DMS79 treated with DMSO at 0.1 percent for 48 hours (cell line): ENCODE results near the gene SLC10A3.

Experiments used
- DNase-seq: peaks from one replicate; lab custom pipeline; 2025; lab: John Stamatoyannopoulos, UW

SLC10A3 gene

DNA sequence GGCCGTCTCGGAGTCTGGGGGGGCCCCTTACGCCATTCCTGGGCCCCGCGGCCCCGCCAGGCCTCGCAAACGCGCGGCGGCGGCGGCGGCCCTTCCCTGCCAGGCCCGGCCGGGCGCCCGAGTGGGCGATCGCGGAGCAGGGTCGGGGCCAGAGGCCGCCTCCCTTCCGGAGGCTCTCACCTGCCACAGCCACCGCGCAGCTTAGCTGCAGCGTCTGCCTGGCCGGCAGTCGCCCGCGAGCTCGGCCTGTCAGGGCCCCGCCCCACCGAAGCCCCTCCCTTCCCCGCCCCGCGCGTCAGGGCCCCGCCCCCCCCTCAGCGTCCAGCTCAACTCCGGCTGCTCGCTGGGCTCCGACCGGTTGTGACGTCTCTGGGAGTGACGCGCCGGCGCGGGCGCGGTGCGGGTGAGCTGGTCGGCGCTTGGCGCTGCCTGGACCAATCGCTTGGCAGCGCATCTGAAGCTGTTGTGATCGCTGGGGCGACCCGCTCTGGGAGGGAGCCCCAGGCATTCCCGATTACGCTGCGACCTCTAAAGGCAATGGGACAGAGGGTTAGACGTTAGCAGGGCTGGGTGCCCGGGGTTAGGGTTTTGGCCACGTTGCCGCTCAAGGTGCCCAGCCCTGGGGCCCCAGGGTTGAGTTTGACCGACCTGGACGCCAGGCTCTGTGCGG, at the start of gene SLC10A3:
SLC10A3 (minus strand) TSS at position 216 of the 670 bp plus-strand sequence. CDS start 1,689 bp downstream, outside the sequence.
- DNase-seq = peak; percentile 66

DNA sequence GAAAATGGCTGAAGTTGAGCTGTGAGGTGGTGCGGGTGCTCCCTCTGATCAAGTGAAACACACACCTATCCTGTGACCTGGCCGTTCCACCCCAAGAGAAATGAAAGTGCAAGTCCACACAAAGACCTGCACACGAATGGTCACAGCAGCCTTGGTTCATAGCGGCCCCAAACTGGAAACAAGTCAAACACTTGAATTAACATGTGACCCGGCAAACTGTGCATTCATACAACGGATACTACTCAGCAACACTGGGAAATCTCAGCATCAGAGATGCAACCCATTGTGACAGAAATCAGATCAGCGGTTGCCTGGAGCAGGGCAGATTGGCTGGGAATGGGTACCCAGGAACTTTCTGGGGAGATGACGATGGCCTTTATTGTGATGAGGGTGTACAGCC, 48.6 kb upstream of the SLC10A3 start:
- DNase-seq = no peak

DNA sequence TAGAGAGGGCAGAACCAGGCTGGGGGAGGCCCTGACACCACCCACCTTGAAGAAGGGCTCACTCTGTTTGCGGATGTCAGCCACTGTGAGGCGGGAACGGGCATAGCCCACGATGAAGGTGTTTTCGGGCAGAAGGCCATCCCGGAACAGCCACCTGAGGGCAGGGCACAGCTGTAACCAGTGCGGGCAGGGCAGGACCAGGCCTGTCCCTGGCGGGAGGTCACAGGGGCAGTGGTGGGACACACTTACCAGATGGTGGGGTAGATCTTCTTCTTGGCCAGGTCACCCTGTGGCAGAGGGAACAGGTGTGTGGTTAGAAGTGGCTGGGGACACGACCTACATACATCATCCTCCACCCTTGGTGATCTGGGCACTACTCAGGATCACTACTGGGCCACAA, 45.5 kb upstream of the SLC10A3 start:
- DNase-seq = no peak

- DNase-seq = peak; percentile 50
These were observed 44.3 kb upstream of the SLC10A3 start for GRCh38 chrX:154534526-154535322.

- no peak for DNase-seq
These were observed 42.3 kb upstream of the SLC10A3 start for GRCh38 chrX:154532690-154533089.

- no peak for DNase-seq
These were observed 41.2 kb upstream of the SLC10A3 start for GRCh38 chrX:154531626-154532025.

GRCh38 chrX:154530286-154530685, 39.9 kb upstream of the SLC10A3 start:
- no peak for DNase-seq

DNA sequence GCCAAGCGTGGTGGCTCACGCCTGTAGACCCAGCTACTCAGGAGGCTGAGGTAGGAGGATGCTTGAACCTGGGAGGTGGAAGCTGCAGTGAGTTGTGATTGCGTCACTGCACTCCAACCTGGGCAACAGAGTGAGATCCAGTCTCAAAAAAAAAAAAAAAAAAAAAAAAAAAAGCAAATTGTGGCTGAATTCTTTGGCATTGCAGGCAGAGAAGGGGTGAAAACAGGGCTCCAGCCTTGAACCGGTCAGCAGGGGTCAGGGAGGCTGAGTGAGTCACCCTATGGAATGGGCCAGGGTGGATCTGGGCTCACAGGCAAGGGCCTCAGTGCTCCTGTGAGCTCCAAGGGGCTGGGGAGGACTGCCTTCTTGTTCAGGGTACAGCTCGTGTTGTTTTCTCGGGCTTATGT, 38.8 kb upstream of the SLC10A3 start:
- no peak for DNase-seq

DNA sequence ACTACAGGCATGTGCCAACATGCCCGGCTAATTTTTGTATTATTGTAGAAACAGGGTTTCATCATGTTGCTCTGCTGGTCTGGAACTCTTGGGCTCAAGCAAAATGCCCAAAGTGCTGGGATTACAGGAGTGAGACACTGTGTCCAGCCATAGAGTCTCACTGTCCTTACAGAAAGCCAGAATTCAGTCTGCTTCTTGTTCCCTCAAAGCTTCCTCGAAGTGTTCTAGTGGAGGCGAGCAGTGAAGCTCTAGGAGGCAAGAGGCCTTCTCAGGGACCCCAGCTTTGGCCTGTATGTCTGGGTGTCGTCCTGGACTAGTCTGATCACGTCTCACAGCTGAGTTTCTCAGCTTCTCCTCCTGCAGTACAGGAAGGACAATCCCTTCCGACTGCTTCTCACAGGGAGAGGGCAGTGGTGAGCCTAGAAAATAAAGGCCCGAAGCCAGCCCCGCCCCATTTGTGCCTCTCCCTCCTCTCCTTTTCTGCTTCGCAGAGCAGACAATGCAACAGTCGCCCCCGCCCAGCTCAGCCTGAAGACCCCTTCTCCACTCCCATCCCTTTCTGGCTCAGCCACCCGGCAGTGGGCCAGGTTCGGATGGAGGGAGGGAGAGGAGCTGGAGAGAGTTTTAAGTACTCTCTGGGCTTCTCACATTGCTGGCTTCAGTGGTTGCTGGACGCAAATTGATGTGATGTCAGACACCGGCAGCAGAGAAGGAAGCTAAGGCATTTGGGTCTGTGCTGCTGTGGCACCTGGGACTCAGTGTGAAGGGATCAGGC, 36.7 kb upstream of the SLC10A3 start:
- peak; percentile 74 for DNase-seq

- no peak for DNase-seq
These were observed 35.4 kb upstream of the SLC10A3 start for GRCh38 chrX:154525606-154526490.

- no peak for DNase-seq
These were observed 29.0 kb upstream of the SLC10A3 start for GRCh38 chrX:154519389-154519788.

DNA sequence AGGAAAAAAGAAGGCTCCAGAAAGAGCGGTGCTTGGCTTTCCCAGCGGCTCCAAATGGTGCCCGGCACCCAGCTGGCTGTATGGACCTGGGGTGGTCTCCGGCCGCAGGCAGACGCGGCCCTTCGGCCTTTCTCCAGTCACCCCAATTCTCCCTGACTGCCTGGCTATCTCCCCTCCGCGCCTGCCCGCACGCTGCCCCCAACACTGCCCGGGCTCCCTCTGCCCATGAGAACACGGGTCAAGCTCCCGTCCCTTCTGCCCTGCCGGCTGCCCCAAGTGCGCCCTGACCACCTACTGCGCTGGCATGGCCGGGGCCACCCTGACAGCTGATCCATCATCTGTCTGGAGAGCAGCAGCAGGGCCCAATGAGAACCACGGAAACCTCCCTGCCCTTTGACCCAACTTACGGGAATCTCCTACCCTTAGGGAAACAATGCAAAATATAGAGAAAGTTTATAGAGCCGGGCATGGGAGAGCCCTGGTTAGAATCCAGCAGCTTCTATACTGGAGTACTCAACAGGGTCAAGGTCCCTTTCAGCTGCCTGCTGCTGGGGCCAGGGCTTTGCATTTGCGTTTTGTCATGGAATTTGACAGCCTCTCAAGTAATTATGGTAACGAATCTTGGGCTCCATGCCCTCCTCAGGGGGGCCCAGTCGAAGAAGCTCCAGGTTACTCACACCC, 26.8 kb upstream of the SLC10A3 start:
- no peak for DNase-seq

GRCh38 chrX:154516656-154517100, 26.2 kb upstream of the SLC10A3 start:
- DNase-seq = no peak

DNA sequence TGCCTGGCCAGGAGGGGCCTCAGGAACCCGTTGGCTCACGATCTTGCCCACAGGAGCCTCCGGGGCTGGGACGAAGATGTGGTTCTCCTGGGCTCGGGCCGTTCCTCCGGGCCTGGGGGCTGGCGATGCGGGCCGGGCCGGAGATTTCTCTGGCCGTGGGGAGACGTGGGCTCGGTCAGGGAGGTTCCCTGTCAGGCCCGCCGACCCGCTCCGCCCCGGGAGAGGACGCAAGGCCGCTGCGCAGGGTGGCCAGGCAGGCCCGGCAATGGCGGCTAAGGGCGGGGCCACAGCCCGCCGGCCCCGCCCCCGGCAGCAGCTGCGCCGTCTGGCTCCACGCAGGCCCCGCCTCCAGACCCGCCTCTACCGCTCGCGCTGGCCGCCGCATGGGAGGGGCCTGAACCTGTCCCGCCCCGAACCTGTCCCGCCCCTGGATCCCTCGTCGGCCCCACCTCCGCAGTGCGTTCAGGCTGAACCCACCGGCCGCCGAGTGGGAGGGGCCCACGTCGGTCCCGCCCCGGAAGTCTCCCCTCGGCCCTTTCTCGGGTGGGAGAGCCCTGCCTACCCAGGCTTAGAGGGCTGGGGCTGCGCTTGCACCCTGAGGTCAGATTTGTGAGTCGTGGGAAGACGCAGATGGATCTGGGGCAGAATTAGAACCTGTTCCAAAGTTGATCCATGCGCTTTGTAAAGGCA, 25.7 kb upstream of the SLC10A3 start, which contains the start of gene FAM3A:
FAM3A (minus strand) TSS at position 267 of the 690 bp plus-strand sequence. CDS start 460 bp downstream, outside the sequence.
- peak; percentile 76 for DNase-seq

DNA sequence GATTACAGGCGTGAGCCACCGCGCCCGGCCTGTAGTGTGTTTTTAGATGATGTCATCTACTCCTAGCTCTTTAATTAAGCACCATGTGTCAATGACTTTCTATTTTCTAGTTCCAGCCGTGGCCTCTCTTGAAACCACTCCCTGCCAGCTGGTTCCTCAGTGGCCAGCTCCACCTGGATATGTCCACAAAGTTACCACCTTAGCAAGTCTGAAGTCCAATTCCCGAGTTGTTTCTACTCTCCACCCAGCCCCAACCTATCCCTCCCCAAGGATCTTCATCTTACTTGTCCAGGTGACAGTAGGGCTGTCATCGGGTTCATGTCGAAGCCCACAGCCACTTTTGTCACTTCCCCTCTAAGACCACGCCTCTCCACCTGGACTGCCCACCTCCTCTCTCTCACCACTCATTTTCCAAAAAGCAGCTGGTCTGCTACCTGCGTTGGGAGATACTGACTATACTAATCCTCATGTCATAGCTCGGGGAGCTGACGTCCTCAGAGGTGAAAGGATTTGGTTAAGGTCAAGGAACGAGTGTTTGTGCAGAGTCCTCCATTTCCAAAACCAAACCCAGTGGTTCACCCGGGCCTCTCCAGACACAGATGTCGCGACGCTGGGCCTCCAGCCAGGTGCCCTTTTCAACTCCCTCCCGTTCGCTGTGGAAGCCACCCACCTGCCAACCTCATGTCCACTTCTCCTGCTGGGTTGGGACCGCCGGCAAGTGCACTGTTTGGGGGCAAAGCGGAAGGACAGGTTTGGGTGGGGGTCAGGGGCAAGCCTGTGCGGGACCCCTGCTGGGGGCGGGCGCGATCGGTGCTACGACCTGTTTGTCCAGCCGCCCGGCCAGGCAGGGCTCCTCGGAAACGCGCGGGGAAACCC, 24.9 kb upstream of the SLC10A3 start:
- DNase-seq = peak; percentile 24

- DNase-seq = no peak
These were observed 23.3 kb upstream of the SLC10A3 start for GRCh38 chrX:154513716-154514115.

DNA sequence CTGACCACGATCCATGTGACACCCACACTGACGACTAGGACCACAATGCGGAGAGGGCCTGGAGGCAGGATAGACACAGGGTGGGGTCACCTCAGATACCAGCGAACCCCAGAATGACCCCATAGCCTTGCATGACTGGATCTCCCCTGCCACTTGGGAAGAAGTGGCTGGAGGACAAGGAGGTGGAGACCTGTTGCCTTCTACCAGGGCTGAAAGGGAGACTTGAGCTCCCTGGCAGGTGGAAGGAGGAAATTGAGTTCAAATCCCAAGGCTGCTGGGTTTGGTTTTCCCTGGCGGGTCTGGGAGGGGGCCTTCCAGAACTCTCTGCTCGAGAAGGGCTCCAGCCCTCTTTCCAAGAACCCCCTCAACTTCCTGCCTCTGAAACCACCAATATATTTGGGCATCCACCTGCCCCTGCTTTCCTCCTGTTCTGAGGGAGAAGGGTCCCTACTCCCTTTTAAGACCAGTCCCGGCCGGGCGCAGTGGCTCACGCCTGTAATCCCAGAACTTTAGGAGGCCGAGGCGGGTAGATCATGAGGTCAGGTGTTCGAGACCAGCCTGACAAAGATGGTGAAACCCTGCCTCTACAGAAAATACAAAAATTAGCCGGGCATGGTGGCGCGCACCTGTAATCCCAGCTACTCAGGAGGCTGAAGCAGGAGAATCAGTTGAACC, 22.6 kb upstream of the SLC10A3 start:
- no peak for DNase-seq

GRCh38 chrX:154511761-154512160, 21.3 kb upstream of the SLC10A3 start:
- DNase-seq = no peak

- DNase-seq = no peak
These were observed 19.0 kb upstream of the SLC10A3 start for GRCh38 chrX:154509455-154509854.
